DMS 273 (cell line): Measurements from ENCODE around the gene SCFD1.
"Not testable (repeated sequence)": the region's sequence is repeated elsewhere in the genome, so short reads cannot be mapped to it uniquely, and the experiment has no call there.

Experiments used
- DNase-seq: peaks from one replicate; lab custom pipeline; 2025; ENCODE audit not compliant: unreplicated experiment; lab: John Stamatoyannopoulos, UW

The SCFD1 gene

GRCh38 chr14:30658645-30659044 is 36.5 kb downstream of the SCFD1 start:
- DNase-seq: no peak

- no peak for DNase-seq
These were observed 47.5 kb downstream of the SCFD1 start for GRCh38 chr14:30669594-30669993.

- DNase-seq: no peak
These were observed 51.0 kb downstream of the SCFD1 start for GRCh38 chr14:30673071-30673470.

- no peak for DNase-seq
These were observed 56.9 kb downstream of the SCFD1 start for GRCh38 chr14:30678926-30679431.

- no peak for DNase-seq
These were observed 57.9 kb downstream of the SCFD1 start for GRCh38 chr14:30680036-30680435.

GRCh38 chr14:30680776-30681175 is 58.7 kb downstream of the SCFD1 start:
- not testable (repeated sequence) for DNase-seq

GRCh38 chr14:30681752-30682355 is 59.7 kb downstream of the SCFD1 start:
- DNase-seq: peak; percentile 10

GRCh38 chr14:30690487-30691355 is 68.6 kb downstream of the SCFD1 start:
- peak; percentile 34 for DNase-seq

- no peak for DNase-seq
These were observed 69.8 kb downstream of the SCFD1 start for GRCh38 chr14:30691751-30692398.

- DNase-seq: no peak
These were observed 70.5 kb downstream of the SCFD1 start for GRCh38 chr14:30692669-30693068.

GRCh38 chr14:30698463-30698862 is 76.3 kb downstream of the SCFD1 start:
- DNase-seq: no peak

- no peak for DNase-seq
These were observed 84.6 kb downstream of the SCFD1 start for GRCh38 chr14:30706704-30707103.

- peak; percentile 1 for DNase-seq
These were observed 86.0 kb downstream of the SCFD1 start for GRCh38 chr14:30708157-30708556.

GRCh38 chr14:30709201-30709600 is 87.1 kb downstream of the SCFD1 start:
- no peak for DNase-seq

- no peak for DNase-seq
These were observed 88.8 kb downstream of the SCFD1 start for GRCh38 chr14:30710876-30711275.

- DNase-seq: no peak
These were observed 97.0 kb downstream of the SCFD1 start for GRCh38 chr14:30719137-30719536.

GRCh38 chr14:30725763-30726162 is 103.6 kb downstream of the SCFD1 start:
- no peak for DNase-seq

GRCh38 chr14:30728471-30728870 is 106.4 kb downstream of the SCFD1 start:
- DNase-seq: no peak

GRCh38 chr14:30737916-30738315 is 115.8 kb downstream of the SCFD1 start:
- no peak for DNase-seq

- no peak for DNase-seq
These were observed 116.9 kb downstream of the SCFD1 start for GRCh38 chr14:30738978-30739377.

- no peak for DNase-seq
These were observed 126.2 kb downstream of the SCFD1 start for GRCh38 chr14:30748343-30748742.
